Smooth muscle cell (in vitro differentiated cells): ENCODE results near the gene THAP4. TPM values are rescaled to one million over a fixed set of nuclear protein-coding genes. Genes with fewer than 3 reads are reported as not detected.
"Not testable (repeated sequence)": the region's sequence is repeated elsewhere in the genome, so short reads cannot be mapped to it uniquely, and the experiment has no call there.

Experiments used
- DNase-seq: peaks from one replicate; lab custom pipeline; 2025; ENCODE audit not compliant: unreplicated experiment; lab: John Stamatoyannopoulos, UW
- H2AFZ ChIP-seq: fragments of 200-600 bp; sonication (generic); 2 replicates; pipeline ENCODE4 v1.6.0; 2016; ENCODE audit warnings: antibody characterized with exemption, low read depth, mild to moderate bottlenecking
- H3F3A ChIP-seq: fragments of 200-600 bp; sonication (generic); 2 replicates; pipeline ENCODE4 v1.6.0; 2017; ENCODE audit warnings: antibody characterized with exemption, low read depth
- H3K27ac ChIP-seq: fragments of 200-600 bp; sonication (generic); 2 replicates; pipeline ENCODE4 v1.5.1; 2016; ENCODE audit warnings: low read depth, mild to moderate bottlenecking
- H3K27me3 ChIP-seq: fragments of 200-600 bp; sonication (generic); 2 replicates; pipeline ENCODE4 v1.6.1; 2016; ENCODE audit warnings: low read depth, mild to moderate bottlenecking
- H3K36me3 ChIP-seq: fragments of 200-600 bp; sonication (generic); 2 replicates; pipeline ENCODE4 v1.5.1; 2016; ENCODE audit warnings: low read depth
- H3K4me1 ChIP-seq: fragments of 200-600 bp; sonication (generic); 2 replicates; pipeline ENCODE4 v1.5.1; 2016; ENCODE audit warnings: low read depth
- H3K4me2 ChIP-seq: fragments of 200-600 bp; sonication (generic); 2 replicates; pipeline ENCODE4 v1.6.0; 2016; ENCODE audit warnings: mild to moderate bottlenecking
- H3K4me3 ChIP-seq: fragments of 200-600 bp; sonication (generic); 2 replicates; pipeline ENCODE4 v1.5.1; 2016; ENCODE audit warnings: mild to moderate bottlenecking
- H3K79me2 ChIP-seq: fragments of 200-600 bp; sonication (generic); 2 replicates; pipeline ENCODE4 v1.6.0; 2016; ENCODE audit warnings: low read depth, mild to moderate bottlenecking
- H3K9ac ChIP-seq: fragments of 200-600 bp; sonication (generic); 2 replicates; pipeline ENCODE4 v1.6.0; 2016; ENCODE audit warnings: low read depth
- H3K9me3 ChIP-seq: fragments of 200-600 bp; sonication (generic); replicated peaks from 2 replicates; pipeline ENCODE4 v1.5.1; 2016; ENCODE audit warnings: low read depth
- H4K20me1 ChIP-seq: fragments of 200-600 bp; sonication (generic); 2 replicates; pipeline ENCODE4 v1.6.0; 2016; ENCODE audit warnings: low read depth
- CTCF ChIP-seq: fragments of 200-600 bp; sonication (generic); IDR thresholded peaks from 2 replicates; pipeline ENCODE4 v1.5.1; 2017; ENCODE audit warnings: borderline replicate concordance, mild to moderate bottlenecking, antibody characterized with exemption; ENCODE audit not compliant: insufficient read depth, poor library complexity, severe bottlenecking
- WGBS: methylation state at CpG from one replicate; pipeline ENCODE4 v1.1.7; 2016; ENCODE audit warnings: low lambda C conversion rate; 5-methylcytosine and 5-hydroxymethylcytosine counted together
- polyA plus RNA-seq: library from polyadenylated mRNA; unstranded; fragments of >200 nt; fragmentation: Nextera tagmentation; extraction: Ambion mirVana; gene quantifications from 2 replicates; pipeline ENCODE4 v1.2.1, GENCODE V29; 2016
- total RNA-seq: library from RNA; depleted of rRNA; stranded (reverse); fragments of >200 nt; gene quantifications from 2 replicates; pipeline ENCODE4 v1.2.3, GENCODE V29; 2014

The THAP4 gene
- total and polyA plus RNA-seq, 2 experiments from 2014 or later: 23.1 to 38.8 TPM

- Histone ChIP-seq H3K36me3 (no peaks in the 10 kb centered on the region), H3K4me3 (no peak overlapping the region), H3K79me2 (peaks cover 27% of the 10 kb centered on the region), H3K4me1 (no peaks in the 10 kb centered on the region), H3K9ac (no peak overlapping the region), H3K27me3 (no peaks in the 10 kb centered on the region), H2AFZ (no peak overlapping the region), H3F3A (peaks cover 27% of the 10 kb centered on the region), H3K27ac (no peak overlapping the region), H3K9me3 (no peaks in the 10 kb centered on the region), H3K4me2 (no peak overlapping the region), H4K20me1 (peaks cover 41% of the 10 kb centered on the region)
- 70% methylated on average over 12 of the region's 23 CpGs for WGBS
- DNase-seq: no peak
- no peak for TF ChIP-seq CTCF
These were observed 65.9 kb downstream of the THAP4 start for GRCh38 chr2:241570961-241571581.

- H3K9me3 ChIP-seq: no peaks in the 10 kb centered on the region
- no peaks in the 10 kb centered on the region for H3K36me3 ChIP-seq
- H3K4me1 ChIP-seq: peaks cover 4% of the 10 kb centered on the region
- peaks cover 49% of the 10 kb centered on the region for H4K20me1 ChIP-seq
- WGBS: 59% methylated on average over 23 of the region's 23 CpGs
- H3K79me2 ChIP-seq: peaks cover 39% of the 10 kb centered on the region
- no peak overlapping the region for H3K27ac ChIP-seq
- H3K9ac ChIP-seq: no peak overlapping the region
- peaks cover 23% of the 10 kb centered on the region for H3F3A ChIP-seq
- TF ChIP-seq CTCF: no peak
- no peak for DNase-seq
- peak overlapping the region; percentile 12 for H3K4me2 ChIP-seq
- no peak overlapping the region for H2AFZ ChIP-seq
- no peak overlapping the region for H3K4me3 ChIP-seq
- H3K27me3 ChIP-seq: no peaks in the 10 kb centered on the region
These were observed 67.1 kb downstream of the THAP4 start for GRCh38 chr2:241569831-241570281.

- WGBS: 88% methylated on average over 4 of the region's 4 CpGs
- no peak overlapping the region for H3K4me2 ChIP-seq
- no peak overlapping the region for H2AFZ ChIP-seq
- peaks cover 39% of the 10 kb centered on the region for H3K79me2 ChIP-seq
- peaks cover 11% of the 10 kb centered on the region for H3K4me1 ChIP-seq
- TF ChIP-seq CTCF: no peak
- H3K9ac ChIP-seq: no peak overlapping the region
- H3K9me3 ChIP-seq: no peaks in the 10 kb centered on the region
- H3K4me3 ChIP-seq: no peak overlapping the region
- no peaks in the 10 kb centered on the region for H3K27me3 ChIP-seq
- peaks cover 14% of the 10 kb centered on the region for H3F3A ChIP-seq
- H3K27ac ChIP-seq: no peak overlapping the region
- H4K20me1 ChIP-seq: peaks cover 59% of the 10 kb centered on the region
- H3K36me3 ChIP-seq: no peaks in the 10 kb centered on the region
- DNase-seq: no peak
These were observed 68.2 kb downstream of the THAP4 start for GRCh38 chr2:241568726-241569125.

- DNase-seq: no peak
- no peak for TF ChIP-seq CTCF
- WGBS: 97% methylated on average over 7 of the region's 8 CpGs
These were observed 69.2 kb downstream of the THAP4 start for GRCh38 chr2:241567776-241568175.

GRCh38 chr2:241567266-241567665 lies 69.7 kb downstream of the THAP4 start:
- H4K20me1 ChIP-seq: peaks cover 66% of the 10 kb centered on the region
- not testable (repeated sequence) for H3K4me2 ChIP-seq, H2AFZ ChIP-seq, H3K9ac ChIP-seq, H3K27me3 ChIP-seq, DNase-seq, H3K36me3 ChIP-seq, H3K4me3 ChIP-seq, H3K9me3 ChIP-seq, H3K27ac ChIP-seq
- H3F3A ChIP-seq: peaks cover 13% of the 10 kb centered on the region
- no CpG with 5 or more reads among the region's 15 CpGs for WGBS
- H3K79me2 ChIP-seq: peaks cover 49% of the 10 kb centered on the region
- peaks cover 13% of the 10 kb centered on the region for H3K4me1 ChIP-seq

More at GRCh38 chr2:241567776-241568175, 69.2 kb downstream of the THAP4 start:
- no peak overlapping the region for H3K4me3 ChIP-seq
- H3K27me3 ChIP-seq: no peaks in the 10 kb centered on the region
- H3K36me3 ChIP-seq: no peaks in the 10 kb centered on the region
- H3K79me2 ChIP-seq: peaks cover 44% of the 10 kb centered on the region
- H3K4me2 ChIP-seq: no peak overlapping the region
- peaks cover 13% of the 10 kb centered on the region for H3F3A ChIP-seq
- H3K9me3 ChIP-seq: no peaks in the 10 kb centered on the region
- no peak overlapping the region for H3K9ac ChIP-seq
- H3K27ac ChIP-seq: no peak overlapping the region
- no peak overlapping the region for H2AFZ ChIP-seq
- H4K20me1 ChIP-seq: peaks cover 65% of the 10 kb centered on the region
- H3K4me1 ChIP-seq: peaks cover 13% of the 10 kb centered on the region
